Activated T-helper 1 cell treated with Interleukin-2 at 50 U/mL for 16 hours (primary cell): ENCODE data around the gene GPSM1.
"Not testable (repeated sequence)": the region's sequence is repeated elsewhere in the genome, so short reads cannot be mapped to it uniquely, and the experiment has no call there.

Experiments
- DNase-seq: peaks from one replicate; pipeline ENCODE4 v3.0.0-alpha.2; 2020; ENCODE audit warnings: low read depth

GPSM1 gene

GRCh38 chr9:136345281-136346156, 18.2 kb downstream of the GPSM1 start:
- no peak for DNase-seq

- DNase-seq, result no peak
These were observed 18.8 kb downstream of the GPSM1 start for GRCh38 chr9:136346157-136346481.

GRCh38 chr9:136346927-136347465, 19.7 kb downstream of the GPSM1 start:
- no peak for DNase-seq

- no peak for DNase-seq
These were observed 20.3 kb downstream of the GPSM1 start for GRCh38 chr9:136347472-136348256.

- DNase-seq, result no peak
These were observed 21.4 kb downstream of the GPSM1 start for GRCh38 chr9:136348691-136349090.

GRCh38 chr9:136349546-136349945, 22.2 kb downstream of the GPSM1 start:
- no peak for DNase-seq

- no peak for DNase-seq
These were observed 24.0 kb downstream of the GPSM1 start for GRCh38 chr9:136351252-136351800.

GRCh38 chr9:136351868-136352267, 24.5 kb downstream of the GPSM1 start:
- not testable (repeated sequence) for DNase-seq

GRCh38 chr9:136352682-136353081, 25.3 kb downstream of the GPSM1 start:
- no peak for DNase-seq

GRCh38 chr9:136353088-136353487, 25.7 kb downstream of the GPSM1 start:
- DNase-seq, result no peak

GRCh38 chr9:136353757-136354488, 26.6 kb downstream of the GPSM1 start:
- no peak for DNase-seq

- no peak for DNase-seq
These were observed 27.3 kb downstream of the GPSM1 start for GRCh38 chr9:136354592-136355085.

- no peak for DNase-seq
These were observed 28.5 kb downstream of the GPSM1 start for GRCh38 chr9:136355616-136356557.

GRCh38 chr9:136357202-136357725, 29.9 kb downstream of the GPSM1 start:
- no peak for DNase-seq

- no peak for DNase-seq
These were observed 30.7 kb downstream of the GPSM1 start for GRCh38 chr9:136358016-136358415.

GRCh38 chr9:136358888-136359287, 31.5 kb downstream of the GPSM1 start:
- no peak for DNase-seq

GRCh38 chr9:136359774-136360718, 32.7 kb downstream of the GPSM1 start:
- no peak for DNase-seq

GRCh38 chr9:136361047-136361753, 33.9 kb downstream of the GPSM1 start:
- DNase-seq, result no peak
